ENCODE measurements around the gene SLIT1. TPM values are rescaled to one million over a fixed set of nuclear protein-coding genes. Genes with fewer than 3 reads are reported as not detected.

SLIT1 gene
- total RNA-seq, 1 donor from 2014 or later: 0.23 TPM

GRCh38 chr10:97169911-97170693 lies 15.7 kb downstream of the SLIT1 start:
- no peaks in the 10 kb centered on the region for H3K36me3 ChIP-seq (ENCODE audit: insufficient read depth, low read length)

GRCh38 chr10:97169063-97169462 lies 16.7 kb downstream of the SLIT1 start:
- H3K4me1 ChIP-seq (ENCODE audit: insufficient read depth, low read length): no peaks in the 10 kb centered on the region
- H3K27ac Mint-ChIP-seq (ENCODE audit: unreplicated experiment): no peak overlapping the region
- no peaks in the 10 kb centered on the region for H3K4me1 Mint-ChIP-seq (ENCODE audit: low read depth, unreplicated experiment)

More at GRCh38 chr10:97169911-97170693, 15.7 kb downstream of the SLIT1 start:
- no peaks in the 10 kb centered on the region for H3K79me2 ChIP-seq (ENCODE audit: insufficient read depth, low read length)
- no peak overlapping the region for H3K27ac ChIP-seq (ENCODE audit: low read depth, low read length)
- H3K4me2 ChIP-seq (ENCODE audit: low read length): no peak overlapping the region
- peaks cover 54% of the 10 kb centered on the region for H3K27me3 Mint-ChIP-seq (ENCODE audit: low read depth, unreplicated experiment)
- no peaks in the 10 kb centered on the region for H3K36me3 Mint-ChIP-seq (ENCODE audit: low read depth, unreplicated experiment)
- no peaks in the 10 kb centered on the region for H3K9me3 ChIP-seq (ENCODE audit: insufficient read depth, low read depth, low read length)
- DNase-seq (ENCODE audit: low read depth) (no peak), FAIRE-seq (no peak)
- no peaks in the 10 kb centered on the region for H4K20me1 ChIP-seq (ENCODE audit: insufficient read depth, low read length)
- no peaks in the 10 kb centered on the region for H3K4me1 ChIP-seq (ENCODE audit: insufficient read depth, low read length)
- no peak for TF ChIP-seq EZH2 (IDR thresholded peaks at IDR 0.05; ENCODE audit: insufficient read depth, low read length)
- no peak for TF ChIP-seq CTCF (IDR thresholded peaks at IDR 0.05; ENCODE audit: insufficient read depth, low read depth, low read length)
- H3K27me3 ChIP-seq (ENCODE audit: insufficient read depth, low read length): peaks cover 17% of the 10 kb centered on the region
- H3K4me3 Mint-ChIP-seq (ENCODE audit: unreplicated experiment): no peak overlapping the region
- peaks cover 5% of the 10 kb centered on the region for H3K9me3 Mint-ChIP-seq (ENCODE audit: unreplicated experiment)
- H3K9ac ChIP-seq (ENCODE audit: low read length): no peak overlapping the region
- no peak overlapping the region for H2AFZ ChIP-seq (ENCODE audit: low read depth, low read length)
- no peak overlapping the region for H3K27ac Mint-ChIP-seq (ENCODE audit: unreplicated experiment)
- no peaks in the 10 kb centered on the region for H3K4me1 Mint-ChIP-seq (ENCODE audit: low read depth, unreplicated experiment)
- H3K4me3 ChIP-seq (ENCODE audit: insufficient read depth, low read depth, low read length): no peak overlapping the region

More at GRCh38 chr10:97169063-97169462, 16.7 kb downstream of the SLIT1 start:
- no peaks in the 10 kb centered on the region for H3K36me3 ChIP-seq (ENCODE audit: insufficient read depth, low read length)
- no peak overlapping the region for H3K27ac ChIP-seq (ENCODE audit: low read depth, low read length)
- peaks cover 17% of the 10 kb centered on the region for H3K27me3 ChIP-seq (ENCODE audit: insufficient read depth, low read length)
- no peak for FAIRE-seq
- H4K20me1 ChIP-seq (ENCODE audit: insufficient read depth, low read length): no peaks in the 10 kb centered on the region
- no peak for TF ChIP-seq EZH2 (IDR thresholded peaks at IDR 0.05; ENCODE audit: insufficient read depth, low read length)
- no peak for TF ChIP-seq CTCF (IDR thresholded peaks at IDR 0.05; ENCODE audit: insufficient read depth, low read depth, low read length)
- Mint-ChIP-seq H3K4me3 (ENCODE audit: unreplicated experiment) (no peak overlapping the region), H3K9me3 (ENCODE audit: unreplicated experiment) (peaks cover 5% of the 10 kb centered on the region), H3K36me3 (ENCODE audit: low read depth, unreplicated experiment) (no peaks in the 10 kb centered on the region), H3K27me3 (ENCODE audit: low read depth, unreplicated experiment) (peaks cover 54% of the 10 kb centered on the region)
- DNase-seq (ENCODE audit: low read depth): no peak
- no peak overlapping the region for H3K4me2 ChIP-seq (ENCODE audit: low read length)
- no peak overlapping the region for H3K4me3 ChIP-seq (ENCODE audit: insufficient read depth, low read depth, low read length)
- no peak overlapping the region for H2AFZ ChIP-seq (ENCODE audit: low read depth, low read length)
- no peak overlapping the region for H3K9ac ChIP-seq (ENCODE audit: low read length)
- H3K9me3 ChIP-seq (ENCODE audit: insufficient read depth, low read depth, low read length): no peaks in the 10 kb centered on the region
- no peaks in the 10 kb centered on the region for H3K79me2 ChIP-seq (ENCODE audit: insufficient read depth, low read length)
